ENCODE measurements around the gene ODAD2.

The ODAD2 gene

DNA sequence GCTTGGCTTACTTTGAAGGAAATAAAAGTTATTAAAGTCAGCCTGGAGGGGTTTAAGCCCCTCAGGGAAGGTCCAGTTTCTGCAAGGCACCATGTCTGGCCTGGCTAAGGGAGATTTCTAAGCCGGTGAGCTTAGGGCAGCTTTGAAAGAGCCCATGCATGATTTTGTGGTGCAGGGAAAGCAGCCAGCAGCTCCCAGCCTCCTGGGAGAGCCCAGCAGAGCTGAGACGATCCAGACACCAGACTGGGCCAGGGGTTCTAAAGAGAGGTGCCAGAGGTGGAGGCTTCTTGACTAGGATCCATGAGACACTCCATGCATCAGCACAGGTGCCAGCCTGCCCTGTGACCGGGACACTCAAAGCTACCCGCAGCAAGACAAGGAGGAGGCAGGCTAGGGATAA lies 193.7 kb downstream of the ODAD2 start:
- TF ChIP-seq SIN3A (IDR thresholded peaks at IDR 0.05; ENCODE audit: borderline replicate concordance, insufficient read depth, low read length) (no peak), TAF1 (IDR thresholded peaks at IDR 0.05; ENCODE audit: borderline replicate concordance, insufficient read depth, low read length) (no peak), FOXP2 (optimal IDR thresholded peaks at IDR 0.05; ENCODE audit: borderline replicate concordance, extremely low read depth, extremely low read length, insufficient read depth) (no peak), POLR2AphosphoS5 (IDR thresholded peaks at IDR 0.05; ENCODE audit: low read depth, low read length) (no peak)
- TF ChIP-seq, protein P1, sequence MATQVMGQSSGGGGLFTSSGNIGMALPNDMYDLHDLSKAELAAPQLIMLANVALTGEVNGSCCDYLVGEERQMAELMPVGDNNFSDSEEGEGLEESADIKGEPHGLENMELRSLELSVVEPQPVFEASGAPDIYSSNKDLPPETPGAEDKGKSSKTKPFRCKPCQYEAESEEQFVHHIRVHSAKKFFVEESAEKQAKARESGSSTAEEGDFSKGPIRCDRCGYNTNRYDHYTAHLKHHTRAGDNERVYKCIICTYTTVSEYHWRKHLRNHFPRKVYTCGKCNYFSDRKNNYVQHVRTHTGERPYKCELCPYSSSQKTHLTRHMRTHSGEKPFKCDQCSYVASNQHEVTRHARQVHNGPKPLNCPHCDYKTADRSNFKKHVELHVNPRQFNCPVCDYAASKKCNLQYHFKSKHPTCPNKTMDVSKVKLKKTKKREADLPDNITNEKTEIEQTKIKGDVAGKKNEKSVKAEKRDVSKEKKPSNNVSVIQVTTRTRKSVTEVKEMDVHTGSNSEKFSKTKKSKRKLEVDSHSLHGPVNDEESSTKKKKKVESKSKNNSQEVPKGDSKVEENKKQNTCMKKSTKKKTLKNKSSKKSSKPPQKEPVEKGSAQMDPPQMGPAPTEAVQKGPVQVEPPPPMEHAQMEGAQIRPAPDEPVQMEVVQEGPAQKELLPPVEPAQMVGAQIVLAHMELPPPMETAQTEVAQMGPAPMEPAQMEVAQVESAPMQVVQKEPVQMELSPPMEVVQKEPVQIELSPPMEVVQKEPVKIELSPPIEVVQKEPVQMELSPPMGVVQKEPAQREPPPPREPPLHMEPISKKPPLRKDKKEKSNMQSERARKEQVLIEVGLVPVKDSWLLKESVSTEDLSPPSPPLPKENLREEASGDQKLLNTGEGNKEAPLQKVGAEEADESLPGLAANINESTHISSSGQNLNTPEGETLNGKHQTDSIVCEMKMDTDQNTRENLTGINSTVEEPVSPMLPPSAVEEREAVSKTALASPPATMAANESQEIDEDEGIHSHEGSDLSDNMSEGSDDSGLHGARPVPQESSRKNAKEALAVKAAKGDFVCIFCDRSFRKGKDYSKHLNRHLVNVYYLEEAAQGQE (IDR thresholded peaks at IDR 0.05; ENCODE audit: insufficient read depth in 1 of 2, low read depth in 2 of 2, low read length in 2 of 2) = no peak

DNA sequence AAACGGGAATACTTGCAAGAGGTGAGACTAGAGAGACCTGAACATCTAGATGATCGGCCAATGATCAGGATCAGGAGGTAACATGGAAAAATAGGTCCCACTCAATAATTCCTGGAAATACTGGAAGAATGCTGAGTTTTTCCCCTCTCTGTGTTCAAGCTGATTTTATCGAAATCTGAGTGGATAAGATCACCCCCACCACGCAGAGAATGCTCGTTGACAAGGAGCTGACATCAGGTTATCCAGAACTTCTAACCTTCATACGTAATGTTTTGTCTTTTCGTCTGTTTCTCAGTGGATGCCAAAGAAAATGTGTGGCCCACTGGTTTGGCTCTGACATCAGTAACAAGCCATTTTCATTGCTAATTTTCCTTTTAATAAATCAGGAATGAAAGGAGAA lies 194.7 kb downstream of the ODAD2 start:
- no peak for TF ChIP-seq TAF1 (IDR thresholded peaks at IDR 0.05; ENCODE audit: borderline replicate concordance, insufficient read depth, low read length)
- TF ChIP-seq, protein P1 (IDR thresholded peaks at IDR 0.05; ENCODE audit: insufficient read depth in 1 of 2, low read depth in 2 of 2, low read length in 2 of 2) = no peak
- TF ChIP-seq SIN3A (IDR thresholded peaks at IDR 0.05; ENCODE audit: borderline replicate concordance, insufficient read depth, low read length) = no peak
- no peak for TF ChIP-seq POLR2AphosphoS5 (IDR thresholded peaks at IDR 0.05; ENCODE audit: low read depth, low read length)
- no peak for TF ChIP-seq FOXP2 (optimal IDR thresholded peaks at IDR 0.05; ENCODE audit: borderline replicate concordance, extremely low read depth, extremely low read length, insufficient read depth)

- TF ChIP-seq, protein P1 (IDR thresholded peaks at IDR 0.05; ENCODE audit: insufficient read depth in 1 of 2, low read depth in 2 of 2, low read length in 2 of 2) = no peak
- TF ChIP-seq FOXP2 (optimal IDR thresholded peaks at IDR 0.05; ENCODE audit: borderline replicate concordance, extremely low read depth, extremely low read length, insufficient read depth) (no peak), TAF1 (IDR thresholded peaks at IDR 0.05; ENCODE audit: borderline replicate concordance, insufficient read depth, low read length) (no peak), SIN3A (IDR thresholded peaks at IDR 0.05; ENCODE audit: borderline replicate concordance, insufficient read depth, low read length) (no peak), POLR2AphosphoS5 (IDR thresholded peaks at IDR 0.05; ENCODE audit: low read depth, low read length) (no peak)
These were observed 197.6 kb downstream of the ODAD2 start for GRCh38 chr10:27801171-27801785.

- no peak for TF ChIP-seq FOXP2 (optimal IDR thresholded peaks at IDR 0.05; ENCODE audit: borderline replicate concordance, extremely low read depth, extremely low read length, insufficient read depth)
- TF ChIP-seq POLR2AphosphoS5 (IDR thresholded peaks at IDR 0.05; ENCODE audit: low read depth, low read length) = no peak
- no peak for TF ChIP-seq TAF1 (IDR thresholded peaks at IDR 0.05; ENCODE audit: borderline replicate concordance, insufficient read depth, low read length)
- TF ChIP-seq SIN3A (IDR thresholded peaks at IDR 0.05; ENCODE audit: borderline replicate concordance, insufficient read depth, low read length) = no peak
- TF ChIP-seq, protein P1 (IDR thresholded peaks at IDR 0.05; ENCODE audit: insufficient read depth in 1 of 2, low read depth in 2 of 2, low read length in 2 of 2) = no peak
These were observed 199.8 kb downstream of the ODAD2 start for GRCh38 chr10:27799046-27799445.

All from PFSK-1 (cell line).